ENCODE measurements around the gene RNASEL.

The RNASEL gene

DNA sequence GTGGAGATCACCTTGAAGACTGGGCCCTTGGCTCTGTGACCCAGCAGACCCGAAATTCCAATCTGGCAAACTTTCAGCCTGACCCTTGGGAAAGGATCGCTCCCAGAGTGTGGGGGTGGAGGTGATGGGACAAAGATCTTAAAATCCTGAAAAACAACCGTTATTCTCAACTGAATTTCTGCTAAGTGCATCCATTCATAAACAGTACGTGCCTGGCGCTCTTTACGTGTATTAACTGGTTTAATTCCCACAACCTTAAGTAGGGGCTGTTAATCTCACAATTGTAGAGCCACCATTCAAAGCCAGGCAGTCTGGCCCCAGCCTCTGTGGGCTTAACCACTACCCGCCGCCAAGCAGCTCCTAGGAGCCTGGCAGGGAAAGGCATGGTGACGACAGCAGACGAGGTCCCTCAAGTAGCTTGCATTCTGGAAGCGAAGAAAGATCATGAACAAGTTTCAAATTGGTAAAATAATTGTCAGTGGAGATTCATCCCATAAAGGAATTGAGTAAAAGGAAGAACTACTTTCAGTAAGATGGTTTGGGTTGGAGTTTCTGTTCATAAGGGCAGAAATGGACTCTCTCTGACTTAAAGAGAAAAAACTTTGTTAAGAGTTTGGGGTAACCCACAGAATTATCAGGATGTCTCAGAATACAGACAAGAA is 26.5 kb upstream of the RNASEL start:
- peaks cover 44% of the 10 kb centered on the region for H3K4me1 ChIP-seq (ENCODE audit: insufficient read depth, low read length)

DNA sequence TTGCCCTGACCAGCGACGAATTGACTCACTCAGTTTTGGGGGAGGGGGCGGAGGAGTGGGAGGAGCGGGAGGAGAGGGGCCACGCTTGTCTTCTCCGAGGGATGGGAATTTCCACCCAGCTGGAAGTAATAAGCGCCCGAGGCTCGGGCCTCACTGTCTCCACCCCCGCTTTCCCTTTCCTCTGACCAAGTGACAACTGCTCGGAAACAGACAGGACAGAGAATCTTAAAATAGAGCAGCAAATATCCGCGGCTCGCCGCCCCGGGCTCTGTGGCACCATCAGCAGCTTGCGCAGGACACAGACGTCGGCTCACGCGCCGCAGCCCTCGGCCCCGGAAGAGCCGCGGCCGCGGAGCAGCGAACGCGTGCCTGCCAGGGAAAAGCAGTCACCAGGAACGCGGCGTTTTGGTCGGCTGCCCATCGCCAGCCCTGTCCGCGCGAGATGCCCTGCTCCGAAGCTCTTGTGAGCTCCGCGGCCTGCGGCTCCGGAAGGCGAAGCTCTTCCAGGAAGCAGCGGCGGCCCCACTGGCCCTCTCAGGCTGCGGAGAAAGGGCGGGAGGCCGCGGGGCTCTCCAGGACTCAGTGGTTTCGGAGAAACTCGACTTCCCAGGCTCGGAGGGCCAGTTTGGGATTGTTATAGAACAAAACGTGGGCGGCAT is 25.9 kb upstream of the RNASEL start:
- Histone ChIP-seq H3K9me3 (ENCODE audit: low read length) (no peaks in the 10 kb centered on the region), H3K4me1 (ENCODE audit: insufficient read depth, low read length) (peaks cover 44% of the 10 kb centered on the region), H3K36me3 (ENCODE audit: insufficient read depth, low read length) (no peaks in the 10 kb centered on the region), H2AFZ (ENCODE audit: low read depth, low read length) (peak overlapping the region; percentile 82), H3K4me3 (ENCODE audit: low read length) (peak overlapping the region; percentile 55), H3K27me3 (ENCODE audit: insufficient read depth, low read length) (peaks cover 21% of the 10 kb centered on the region)

More for the DNA sequence above, 26.5 kb upstream of the RNASEL start:
- Histone ChIP-seq H3K4me3 (ENCODE audit: low read length) (peak overlapping the region; percentile 55), H3K36me3 (ENCODE audit: insufficient read depth, low read length) (no peaks in the 10 kb centered on the region), H2AFZ (ENCODE audit: low read depth, low read length) (peak overlapping the region; percentile 82), H3K9me3 (ENCODE audit: low read length) (no peaks in the 10 kb centered on the region), H3K27me3 (ENCODE audit: insufficient read depth, low read length) (peaks cover 21% of the 10 kb centered on the region)

DNA sequence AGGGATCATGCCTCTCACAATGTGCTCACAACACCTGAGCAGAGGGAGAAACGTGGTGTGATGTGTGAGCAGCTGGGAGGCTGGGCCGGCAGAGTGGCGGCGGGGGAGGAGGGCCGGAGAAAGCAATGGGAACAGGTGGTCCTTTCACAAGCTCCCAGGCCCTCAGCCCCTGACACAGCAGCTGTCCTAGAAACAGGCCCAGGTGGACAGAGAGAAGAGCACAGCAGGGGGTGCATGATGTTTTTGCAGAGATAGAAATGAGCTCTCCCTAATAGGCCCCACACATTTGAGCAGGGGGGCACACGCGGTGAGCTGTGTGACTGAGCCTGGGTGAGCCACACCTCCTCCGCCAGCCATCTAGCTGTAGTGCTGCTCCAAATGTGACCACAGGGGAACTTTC is 22.7 kb upstream of the RNASEL start:
- H3K4me1 ChIP-seq (ENCODE audit: insufficient read depth, low read length), result peaks cover 40% of the 10 kb centered on the region
- H3K36me3 ChIP-seq (ENCODE audit: insufficient read depth, low read length), result no peaks in the 10 kb centered on the region
- peaks cover 12% of the 10 kb centered on the region for H3K27me3 ChIP-seq (ENCODE audit: insufficient read depth, low read length)
- H3K9me3 ChIP-seq (ENCODE audit: low read length), result no peaks in the 10 kb centered on the region
- no peak overlapping the region for H2AFZ ChIP-seq (ENCODE audit: low read depth, low read length)
- no peak overlapping the region for H3K4me3 ChIP-seq (ENCODE audit: low read length)

DNA sequence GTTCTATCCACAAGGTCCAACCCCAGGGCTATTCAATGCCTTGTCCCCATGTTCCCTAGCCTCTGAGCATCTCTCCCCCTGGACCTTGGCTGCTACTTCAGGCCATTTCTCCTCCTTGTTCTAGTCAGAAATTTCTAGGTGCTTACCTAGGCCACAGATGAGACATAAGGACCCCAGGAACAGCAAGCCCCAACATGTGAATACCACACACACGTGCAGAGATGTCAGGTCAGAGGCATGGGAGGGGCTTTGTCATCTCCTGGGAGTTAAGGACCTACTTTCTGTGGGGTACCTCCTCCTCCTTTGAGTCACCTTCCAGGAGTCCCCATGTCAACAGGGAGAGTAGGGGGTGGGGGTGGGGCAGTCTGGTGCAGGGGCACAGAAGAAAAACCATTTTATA is 22.3 kb upstream of the RNASEL start:
- peaks cover 44% of the 10 kb centered on the region for H3K4me1 ChIP-seq (ENCODE audit: insufficient read depth, low read length)
- H2AFZ ChIP-seq (ENCODE audit: low read depth, low read length), result no peak overlapping the region

DNA sequence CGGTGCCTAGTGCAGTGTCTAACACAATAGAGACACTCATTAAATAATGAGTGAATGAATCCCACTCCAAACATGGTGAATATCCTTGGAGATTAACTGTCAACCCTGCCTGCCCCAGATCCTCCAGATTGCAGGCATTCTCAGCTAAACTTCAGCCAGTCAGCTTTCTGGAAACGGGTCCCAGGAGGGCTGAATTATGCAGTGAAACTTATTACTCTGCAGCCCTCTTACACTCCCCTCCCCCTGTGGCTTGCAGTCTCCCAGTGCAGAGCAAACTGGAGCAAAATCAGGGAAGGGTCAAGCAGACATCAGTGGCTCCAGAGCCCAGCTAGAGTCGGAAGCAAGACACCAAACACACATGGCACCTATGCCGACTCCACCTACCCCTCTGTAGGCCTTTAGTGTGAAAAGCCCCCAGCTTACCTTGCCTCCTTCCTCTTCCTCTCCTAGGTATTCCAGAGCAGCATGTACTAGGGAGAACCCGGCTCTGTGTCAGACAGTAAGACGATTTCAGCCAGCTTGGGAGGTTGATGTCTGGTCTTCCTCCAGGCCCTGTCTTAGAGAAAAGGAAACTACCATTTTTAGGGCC is 21.6 kb upstream of the RNASEL start:
- Histone ChIP-seq H3K36me3 (ENCODE audit: insufficient read depth, low read length) (no peaks in the 10 kb centered on the region), H3K9me3 (ENCODE audit: low read length) (no peaks in the 10 kb centered on the region), H3K4me1 (ENCODE audit: insufficient read depth, low read length) (peaks cover 39% of the 10 kb centered on the region), H3K4me3 (ENCODE audit: low read length) (no peak overlapping the region), H3K27me3 (ENCODE audit: insufficient read depth, low read length) (peaks cover 4% of the 10 kb centered on the region), H2AFZ (ENCODE audit: low read depth, low read length) (no peak overlapping the region)

More for the DNA sequence above, 22.3 kb upstream of the RNASEL start:
- peaks cover 9% of the 10 kb centered on the region for H3K27me3 ChIP-seq (ENCODE audit: insufficient read depth, low read length)
- H3K9me3 ChIP-seq (ENCODE audit: low read length), result no peaks in the 10 kb centered on the region
- no peak overlapping the region for H3K4me3 ChIP-seq (ENCODE audit: low read length)
- no peaks in the 10 kb centered on the region for H3K36me3 ChIP-seq (ENCODE audit: insufficient read depth, low read length)

DNA sequence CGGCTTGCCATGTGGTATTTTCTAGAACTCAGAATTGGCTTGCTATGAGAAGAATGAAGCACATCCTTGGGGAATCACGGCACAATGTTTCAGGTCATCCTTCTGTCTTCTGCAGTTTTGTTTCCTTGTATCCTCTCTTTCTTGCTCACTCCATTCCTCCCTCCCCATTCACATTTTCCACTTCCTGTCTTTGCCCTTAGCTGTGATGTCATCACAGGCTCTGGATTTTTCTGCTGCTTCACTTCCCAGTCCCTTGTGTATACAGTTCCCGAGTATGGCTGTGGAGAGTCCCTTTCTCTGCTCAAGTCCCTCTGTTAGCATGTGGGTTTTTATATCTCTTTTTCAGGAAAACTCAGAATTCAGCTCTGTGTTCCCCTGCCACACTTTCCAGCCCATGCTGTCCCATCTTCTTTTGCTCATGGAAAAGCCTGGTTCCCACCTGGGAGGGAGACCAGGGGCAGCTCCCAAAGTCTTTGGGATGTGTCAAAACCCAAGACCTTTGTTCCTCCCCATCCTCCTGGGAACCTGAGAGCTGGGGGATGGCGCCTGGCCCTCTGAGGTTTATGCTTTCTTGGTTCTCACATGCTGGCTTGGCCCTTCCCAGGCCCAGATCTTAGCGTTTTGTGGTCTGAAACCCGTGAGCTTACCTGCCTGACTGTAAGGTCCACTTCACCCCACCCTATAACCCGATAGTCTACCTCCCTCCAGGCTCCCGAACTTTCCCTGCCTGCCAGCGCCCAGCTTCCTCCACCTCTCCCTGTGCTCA is 20.0 kb upstream of the RNASEL start:
- Histone ChIP-seq H2AFZ (ENCODE audit: low read depth, low read length) (no peak overlapping the region), H3K4me1 (ENCODE audit: insufficient read depth, low read length) (peaks cover 32% of the 10 kb centered on the region), H3K36me3 (ENCODE audit: insufficient read depth, low read length) (no peaks in the 10 kb centered on the region), H3K4me3 (ENCODE audit: low read length) (no peak overlapping the region), H3K9me3 (ENCODE audit: low read length) (no peaks in the 10 kb centered on the region), H3K27me3 (ENCODE audit: insufficient read depth, low read length) (no peaks in the 10 kb centered on the region)

DNA sequence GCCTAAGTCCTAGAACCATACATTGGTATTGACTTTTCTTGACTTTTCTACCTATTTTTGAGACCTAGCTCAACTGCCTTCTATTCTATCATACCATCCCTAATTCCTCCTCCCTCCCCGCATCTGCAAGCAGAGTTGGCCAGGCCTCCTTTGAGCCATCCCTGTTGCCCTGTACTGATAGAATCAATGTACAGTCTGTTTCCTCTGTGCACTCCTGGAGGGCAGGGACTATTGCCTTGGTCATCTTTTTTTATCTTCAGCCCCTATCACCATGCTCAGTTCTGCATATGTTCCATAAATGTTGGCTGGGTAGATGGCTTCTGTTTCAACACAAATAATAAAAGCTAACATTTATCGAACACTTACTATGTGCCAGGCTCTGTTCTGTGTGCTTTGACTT is 19.2 kb upstream of the RNASEL start:
- no peak overlapping the region for H2AFZ ChIP-seq (ENCODE audit: low read depth, low read length)
- H3K27me3 ChIP-seq (ENCODE audit: insufficient read depth, low read length), result no peaks in the 10 kb centered on the region
- no peak overlapping the region for H3K4me3 ChIP-seq (ENCODE audit: low read length)

DNA sequence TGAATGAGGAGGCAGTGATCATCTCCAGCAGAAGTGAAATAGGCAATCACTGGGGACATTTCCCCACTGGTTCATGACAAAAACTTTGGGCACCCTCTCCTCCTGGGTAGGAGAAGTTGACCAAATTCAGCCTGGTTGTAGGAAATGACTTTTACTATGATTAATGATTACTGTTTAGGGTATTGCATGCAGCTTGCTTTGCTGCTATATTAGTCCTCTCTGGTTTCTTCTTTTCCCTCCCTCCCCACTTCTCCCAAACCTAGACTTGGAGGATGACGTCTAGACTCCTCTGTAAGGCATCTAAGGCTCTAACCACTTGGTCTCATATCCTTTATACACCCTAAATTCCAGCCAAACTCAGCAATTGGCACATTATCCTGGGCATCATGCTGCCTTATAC is 18.5 kb upstream of the RNASEL start:
- Histone ChIP-seq H3K9me3 (ENCODE audit: low read length) (no peaks in the 10 kb centered on the region), H3K27me3 (ENCODE audit: insufficient read depth, low read length) (no peaks in the 10 kb centered on the region), H2AFZ (ENCODE audit: low read depth, low read length) (no peak overlapping the region), H3K4me3 (ENCODE audit: low read length) (no peak overlapping the region), H3K4me1 (ENCODE audit: insufficient read depth, low read length) (peaks cover 28% of the 10 kb centered on the region), H3K36me3 (ENCODE audit: insufficient read depth, low read length) (no peaks in the 10 kb centered on the region)

More for the DNA sequence above, 19.2 kb upstream of the RNASEL start:
- Histone ChIP-seq H3K9me3 (ENCODE audit: low read length) (no peaks in the 10 kb centered on the region), H3K4me1 (ENCODE audit: insufficient read depth, low read length) (peaks cover 30% of the 10 kb centered on the region), H3K36me3 (ENCODE audit: insufficient read depth, low read length) (no peaks in the 10 kb centered on the region)

DNA sequence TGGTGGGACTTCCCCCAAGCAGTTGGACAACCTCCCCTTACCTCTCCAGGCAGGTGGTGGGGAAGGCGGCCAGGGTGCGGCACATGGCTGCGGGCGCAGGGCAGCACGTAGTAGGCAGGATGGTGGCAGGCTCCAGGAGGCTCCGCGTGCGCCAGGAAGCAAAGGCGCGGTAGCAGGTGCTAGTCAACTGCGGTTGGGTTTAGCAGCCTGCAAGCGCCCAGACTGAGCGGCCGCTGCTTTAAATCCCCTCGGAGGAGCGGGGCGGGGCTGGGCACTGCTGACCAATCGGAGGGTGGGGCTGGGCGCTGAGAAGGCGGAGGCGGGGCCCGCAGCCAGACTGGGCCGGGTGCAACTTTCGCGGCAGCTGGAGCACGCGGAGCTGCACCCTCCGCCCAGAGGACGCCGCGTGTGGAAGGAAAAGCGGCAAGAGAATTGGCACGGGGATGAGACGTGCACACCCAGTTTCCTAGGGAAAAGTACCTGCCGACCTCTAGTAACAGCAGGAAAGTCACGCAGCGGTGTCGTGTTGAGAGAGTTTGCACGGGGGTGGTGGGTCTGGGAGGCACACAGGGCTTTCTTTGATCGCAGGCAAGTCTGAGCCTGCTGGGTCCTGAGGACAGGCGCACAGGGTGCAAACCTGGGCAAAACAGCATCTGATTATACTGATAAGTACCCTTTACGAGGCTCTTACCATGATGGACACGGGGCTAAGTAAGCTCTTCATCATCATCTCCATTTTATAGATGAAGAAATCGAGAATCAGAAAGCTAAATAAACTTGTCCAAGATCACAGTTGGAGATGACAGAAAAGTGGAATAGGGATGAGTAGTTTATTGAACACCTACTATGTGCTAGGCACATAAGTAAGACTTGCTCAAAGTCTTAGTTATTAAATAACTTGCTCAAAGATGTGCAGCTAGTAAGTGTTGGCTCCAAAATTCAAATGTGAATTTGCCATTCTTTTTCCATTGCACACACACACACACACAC is 15.4 kb upstream of the RNASEL start, which contains the start of gene RGS16:
Gene RGS16, minus strand, starts transcription at position 215 of the 990 bp plus-strand sequence. Its CDS starts 130 bp downstream, at position 85.
- Histone ChIP-seq H3K9me3 (ENCODE audit: low read length) (no peaks in the 10 kb centered on the region), H3K36me3 (ENCODE audit: insufficient read depth, low read length) (no peaks in the 10 kb centered on the region), H3K4me3 (ENCODE audit: low read length) (no peak within 1 kb of the TSS), H3K27me3 (ENCODE audit: insufficient read depth, low read length) (no peaks in the 10 kb centered on the region), H3K4me1 (ENCODE audit: insufficient read depth, low read length) (peaks cover 18% of the 10 kb centered on the region), H2AFZ (ENCODE audit: low read depth, low read length) (no peak within 1 kb of the TSS)

DNA sequence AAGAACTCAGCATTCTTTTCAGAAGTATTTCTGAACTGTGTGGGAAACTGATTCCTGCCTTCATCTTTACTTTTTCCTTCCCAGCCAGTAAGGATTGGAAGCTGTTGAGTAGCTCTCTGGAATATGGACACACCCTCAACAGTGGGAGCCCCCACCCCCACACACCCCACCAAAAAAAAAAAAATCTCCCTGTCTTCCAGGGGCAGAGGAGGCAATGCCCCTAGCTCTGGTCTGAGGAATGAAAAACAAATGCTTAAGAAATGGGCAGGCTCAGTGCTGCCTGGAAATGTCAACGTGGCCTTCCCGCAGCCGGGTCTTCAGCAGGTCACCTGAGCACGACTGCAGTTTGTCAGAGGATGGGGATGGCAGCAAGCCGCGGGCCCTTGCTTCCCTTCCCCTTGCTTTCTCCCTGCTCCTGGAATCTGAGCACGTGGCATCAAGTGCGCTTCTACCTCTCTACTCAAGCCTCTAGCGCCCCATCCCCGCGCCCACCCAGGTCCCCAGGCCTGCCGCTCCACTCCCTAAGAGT is 14.7 kb upstream of the RNASEL start:
- no peak overlapping the region for H3K4me3 ChIP-seq (ENCODE audit: low read length)
- H3K36me3 ChIP-seq (ENCODE audit: insufficient read depth, low read length), result no peaks in the 10 kb centered on the region
- H3K27me3 ChIP-seq (ENCODE audit: insufficient read depth, low read length), result no peaks in the 10 kb centered on the region
- H3K9me3 ChIP-seq (ENCODE audit: low read length), result no peaks in the 10 kb centered on the region
- H3K4me1 ChIP-seq (ENCODE audit: insufficient read depth, low read length), result peaks cover 18% of the 10 kb centered on the region
- no peak overlapping the region for H2AFZ ChIP-seq (ENCODE audit: low read depth, low read length)

DNA sequence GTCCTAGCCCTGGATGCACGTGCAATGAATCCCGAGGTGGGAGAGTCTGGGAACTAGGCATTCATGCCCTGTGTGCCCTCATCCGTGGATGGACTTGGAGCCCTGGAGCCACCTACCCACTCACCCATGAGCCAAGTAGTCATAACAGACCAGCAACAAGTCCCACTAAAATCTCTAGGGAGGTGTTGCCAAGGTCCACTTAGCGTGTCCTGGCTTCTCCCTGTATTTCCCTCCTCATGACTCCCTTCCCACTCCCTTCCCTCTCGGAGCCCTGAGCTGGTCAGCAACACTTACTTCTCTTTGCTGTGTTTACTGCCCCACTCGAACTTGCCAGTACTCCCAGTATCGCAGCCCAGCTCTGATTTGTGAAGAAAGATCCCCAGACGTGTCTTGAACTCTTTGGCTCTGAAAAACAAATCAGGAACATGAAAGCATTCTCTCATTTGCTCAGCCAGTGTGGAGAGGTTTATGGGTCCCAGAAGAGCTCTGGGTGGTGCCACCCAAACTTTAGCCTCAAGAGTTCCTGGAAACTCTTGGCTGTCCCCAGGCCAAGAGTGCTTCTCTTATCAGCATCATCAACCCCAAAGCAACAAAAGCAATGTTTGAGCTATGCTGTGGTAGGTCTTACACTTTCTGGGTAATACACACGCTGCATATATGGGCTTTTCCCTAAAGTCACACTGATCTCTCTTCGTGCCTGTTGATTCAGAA is 14.0 kb upstream of the RNASEL start:
- H2AFZ ChIP-seq (ENCODE audit: low read depth, low read length), result no peak overlapping the region
- H3K9me3 ChIP-seq (ENCODE audit: low read length), result no peaks in the 10 kb centered on the region
- H3K36me3 ChIP-seq (ENCODE audit: insufficient read depth, low read length), result no peaks in the 10 kb centered on the region
- H3K4me1 ChIP-seq (ENCODE audit: insufficient read depth, low read length), result peaks cover 18% of the 10 kb centered on the region
- no peak overlapping the region for H3K4me3 ChIP-seq (ENCODE audit: low read length)
- H3K27me3 ChIP-seq (ENCODE audit: insufficient read depth, low read length), result no peaks in the 10 kb centered on the region

Data from neuron (in vitro differentiated cells).